HEK293T (cell line): ENCODE results near the gene PPT2.
A peak's percentile ranks its signal among the peaks of the same experiment; 100 is the strongest.

Source experiments
- CTCF ChIA-PET: fragments of 350-600 bp; formaldehyde crosslinking; extraction: SDS; loops from one replicate; lab custom pipeline; 2021; ENCODE audit warnings: antibody characterized with exemption, inconsistent platforms; lab: Yijun Ruan, JAX
- POLR2A ChIA-PET: fragments of 350-600 bp; formaldehyde crosslinking; extraction: SDS; loops from one replicate; lab custom pipeline; 2020; ENCODE audit warnings: antibody characterized with exemption, inconsistent platforms; lab: Yijun Ruan, JAX
- DNase-seq: peaks from one replicate; pipeline ENCODE4 v3.0.0; 2012; ENCODE audit warnings: mixed read lengths; ENCODE audit errors: extremely low spot score
- ARNT ChIP-seq: fragments of 450-650 bp; IDR thresholded peaks from 2 replicates; pipeline ENCODE4 v1.6.1; 2017; ENCODE audit warnings: mild to moderate bottlenecking
- BHLHE40 ChIP-seq: fragments of 450-650 bp; IDR thresholded peaks from 2 replicates; pipeline ENCODE4 v1.6.1; 2016; ENCODE audit warnings: mild to moderate bottlenecking, moderate library complexity, borderline replicate concordance
- CTBP1 ChIP-seq: fragments of 450-650 bp; IDR thresholded peaks from 2 replicates; pipeline ENCODE4 v1.6.1; 2016; ENCODE audit warnings: borderline replicate concordance
- ELF4 ChIP-seq: fragments of 450-650 bp; IDR thresholded peaks from 2 replicates; pipeline ENCODE4 v1.6.1; 2017; ENCODE audit warnings: antibody characterized with exemption
- FOXA1 ChIP-seq: fragments of 450-650 bp; IDR thresholded peaks from 2 replicates; pipeline ENCODE4 v1.6.1; 2016; ENCODE audit warnings: mild to moderate bottlenecking
- FOXK2 ChIP-seq: fragments of 450-650 bp; IDR thresholded peaks from 2 replicates; pipeline ENCODE4 v1.6.1; 2016; ENCODE audit warnings: mild to moderate bottlenecking
- FOXM1 ChIP-seq: fragments of 450-650 bp; IDR thresholded peaks from 2 replicates; pipeline ENCODE4 v1.6.1; 2017; ENCODE audit warnings: mild to moderate bottlenecking, borderline replicate concordance
- HDGF ChIP-seq: fragments of 450-650 bp; IDR thresholded peaks from 2 replicates; pipeline ENCODE4 v1.6.1; 2017; ENCODE audit warnings: antibody characterized with exemption, borderline replicate concordance
- L3MBTL2 ChIP-seq: fragments of 450-650 bp; conservative IDR thresholded peaks from 2 replicates; pipeline ENCODE4 v1.6.1; 2016; ENCODE audit warnings: mild to moderate bottlenecking
- LEF1 ChIP-seq: fragments of 450-650 bp; IDR thresholded peaks from 2 replicates; pipeline ENCODE4 v1.6.1; 2017; ENCODE audit warnings: mild to moderate bottlenecking, borderline replicate concordance
- NFRKB ChIP-seq: fragments of 450-650 bp; IDR thresholded peaks from 2 replicates; pipeline ENCODE4 v1.6.1; 2016; ENCODE audit warnings: mild to moderate bottlenecking, moderate library complexity
- SP1 ChIP-seq: fragments of 450-650 bp; IDR thresholded peaks from 2 replicates; pipeline ENCODE4 v1.6.1; 2017
- SUZ12 ChIP-seq: fragments of 450-650 bp; IDR thresholded peaks from 2 replicates; pipeline ENCODE4 v1.6.1; 2016; ENCODE audit warnings: mild to moderate bottlenecking
- TARDBP ChIP-seq: fragments of 450-650 bp; IDR thresholded peaks from 2 replicates; pipeline ENCODE4 v1.6.1; 2016
- ZNF384 ChIP-seq: fragments of 450-650 bp; IDR thresholded peaks from 2 replicates; pipeline ENCODE4 v1.6.1; 2016
- TF ChIP-seq, protein P1 (sequence below): fragments of 450-650 bp; IDR thresholded peaks from 2 replicates; pipeline ENCODE4 v1.6.1; 2016

The PPT2 gene

DNA sequence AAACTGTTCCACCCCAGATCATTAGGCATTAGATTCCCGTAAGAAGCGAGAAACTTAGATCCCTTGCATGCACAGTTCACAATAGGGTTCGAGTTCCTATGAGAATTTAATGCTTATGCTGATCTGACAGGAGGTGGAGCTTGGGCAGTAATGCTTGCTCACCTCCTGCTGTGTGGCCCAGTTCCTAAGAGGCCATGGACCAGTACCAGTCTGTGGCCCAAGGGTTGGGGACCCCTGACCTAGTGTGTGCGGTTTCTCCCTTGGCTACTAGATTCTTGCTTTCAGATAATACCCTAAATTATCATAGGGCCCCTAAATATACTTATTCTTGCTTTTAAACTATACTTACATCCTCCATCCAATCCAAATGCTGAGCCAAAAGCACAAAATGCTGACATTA lies 40.4 kb downstream of the PPT2 start:
- no peak for TF ChIP-seq FOXM1
- TF ChIP-seq FOXK2: no peak
- TF ChIP-seq CTBP1: no peak
- no peak for TF ChIP-seq ARNT
- TF ChIP-seq BHLHE40: no peak
- no peak for TF ChIP-seq LEF1
- no peak for TF ChIP-seq L3MBTL2
- POLR2A ChIA-PET: interaction anchor here (1.9 to 11.7 kb wide), 3 partner anchors 12 to 42 kb away, joined by 11 to 153 read pairs (median 16); partner anchors contain the start of genes AGPAT1 and RNF5
- CTCF ChIA-PET: no interaction called here
- no peak for DNase-seq

DNA sequence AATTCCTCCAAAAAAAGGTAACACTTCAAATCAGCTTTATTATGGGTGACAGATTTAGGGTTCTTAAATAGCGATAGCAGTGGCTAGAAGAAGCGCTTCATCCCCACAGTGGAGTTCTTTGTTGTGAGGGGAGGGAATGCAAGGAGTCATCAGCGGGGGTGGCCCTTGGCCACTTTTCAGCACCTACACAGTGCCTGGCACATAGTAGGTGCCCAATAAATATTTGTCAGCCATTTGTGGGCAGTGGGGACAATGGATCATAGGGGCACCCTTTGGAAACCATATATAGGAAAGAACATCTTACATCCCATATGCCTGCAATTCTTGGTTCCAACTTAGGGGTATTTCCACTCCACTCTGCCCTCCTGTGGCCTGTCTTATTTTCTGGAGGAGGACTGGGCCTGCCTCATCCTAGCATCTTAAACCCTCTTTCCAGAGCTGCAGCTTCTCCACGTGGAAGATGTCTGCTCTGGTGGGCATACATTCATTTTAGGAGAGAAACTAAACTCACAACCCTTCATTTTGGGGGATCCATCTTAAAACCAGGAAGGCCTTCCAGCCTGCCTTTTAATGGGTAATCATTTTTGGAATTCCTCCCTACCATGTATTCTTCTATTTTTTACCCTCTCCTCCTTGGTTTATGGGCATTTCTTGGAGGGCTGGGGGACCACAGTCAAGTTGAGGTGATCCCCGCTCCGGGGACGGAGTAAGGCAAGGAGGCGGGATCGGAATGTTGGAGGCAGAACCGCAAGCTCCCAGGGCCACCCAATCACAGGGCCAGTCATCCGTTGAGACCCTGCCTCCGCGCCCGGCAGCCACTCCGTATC lies 41.1 kb downstream of the PPT2 start:
- peak; percentile 47 for DNase-seq

DNA sequence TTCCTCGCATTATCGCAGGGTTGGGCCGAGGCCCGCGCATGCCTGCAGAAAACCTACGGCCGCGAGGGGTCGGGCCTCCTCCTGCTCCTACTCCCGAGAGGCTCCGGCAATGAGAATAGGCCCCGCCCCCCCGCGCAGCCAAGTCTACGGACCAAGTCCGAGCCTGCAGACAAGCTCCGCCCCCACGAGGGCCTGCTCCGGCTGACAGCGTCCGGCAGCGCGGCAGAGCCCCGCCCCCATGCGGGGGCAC lies 41.6 kb downstream of the PPT2 start:
- POLR2A ChIA-PET: interaction anchor here (0.5 to 11.7 kb wide), 22 partner anchors 10 to 776 kb away, joined by 3 to 153 read pairs (median 4); partner anchors contain the start of genes AGPAT1, ATF6B, FKBPL and MSH5
- TF ChIP-seq HDGF (no peak), FOXA1 (no peak), CTBP1 (no peak), SUZ12 (no peak), L3MBTL2 (no peak), BHLHE40 (no peak), FOXM1 (no peak), SP1 (no peak), ELF4 (no peak), ARNT (no peak)
- TF ChIP-seq, protein P1, sequence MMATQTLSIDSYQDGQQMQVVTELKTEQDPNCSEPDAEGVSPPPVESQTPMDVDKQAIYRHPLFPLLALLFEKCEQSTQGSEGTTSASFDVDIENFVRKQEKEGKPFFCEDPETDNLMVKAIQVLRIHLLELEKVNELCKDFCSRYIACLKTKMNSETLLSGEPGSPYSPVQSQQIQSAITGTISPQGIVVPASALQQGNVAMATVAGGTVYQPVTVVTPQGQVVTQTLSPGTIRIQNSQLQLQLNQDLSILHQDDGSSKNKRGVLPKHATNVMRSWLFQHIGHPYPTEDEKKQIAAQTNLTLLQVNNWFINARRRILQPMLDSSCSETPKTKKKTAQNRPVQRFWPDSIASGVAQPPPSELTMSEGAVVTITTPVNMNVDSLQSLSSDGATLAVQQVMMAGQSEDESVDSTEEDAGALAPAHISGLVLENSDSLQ: no peak
- peak; percentile 98 for DNase-seq
- CTCF ChIA-PET: interaction anchor here (0.6 to 1.2 kb wide), 5 partner anchors 65 to 676 kb away, joined by 3 to 4 read pairs (median 3); no protein-coding TSS in a partner anchor

More for the DNA sequence above, 41.1 kb downstream of the PPT2 start:
- CTCF ChIA-PET: interaction anchor here (0.6 to 1.2 kb wide), 5 partner anchors 65 to 676 kb away, joined by 3 to 4 read pairs (median 3); no protein-coding TSS in a partner anchor
- POLR2A ChIA-PET: interaction anchor here (0.5 to 11.7 kb wide), 22 partner anchors 11 to 777 kb away, joined by 3 to 153 read pairs (median 4); partner anchors contain the start of genes AGPAT1, ATF6B, FKBPL and MSH5
- TF ChIP-seq ELF4 (no peak), CTBP1 (no peak; the same call in 1 of the 2 replicates), ARNT (no peak), FOXK2 (no peak), TARDBP (no peak), LEF1 (no peak), FOXA1 (no peak), FOXM1 (no peak), ZNF384 (no peak), SUZ12 (no peak), BHLHE40 (no peak), HDGF (no peak), L3MBTL2 (no peak), SP1 (no peak), NFRKB (no peak)
- TF ChIP-seq, protein P1: no peak

GRCh38 chr6:32195902-32196681 lies 42.2 kb downstream of the PPT2 start:
- POLR2A ChIA-PET: interaction anchor here (0.6 to 11.7 kb wide), 21 partner anchors 10 to 776 kb away, joined by 3 to 153 read pairs (median 4); partner anchors contain the start of genes AGPAT1, ATF6B, FKBPL and MSH5
- TF ChIP-seq, protein P1: peak; percentile 84
- TF ChIP-seq HDGF (peak; percentile 85; the same call in 1 of the 2 replicates), L3MBTL2 (peak; percentile 61), LEF1 (no peak)
- CTCF ChIA-PET: interaction anchor here (0.6 to 1.2 kb wide), 5 partner anchors 19 to 675 kb away, joined by 3 to 4 read pairs (median 3); no protein-coding TSS in a partner anchor
- peak; percentile 62 for DNase-seq

DNA sequence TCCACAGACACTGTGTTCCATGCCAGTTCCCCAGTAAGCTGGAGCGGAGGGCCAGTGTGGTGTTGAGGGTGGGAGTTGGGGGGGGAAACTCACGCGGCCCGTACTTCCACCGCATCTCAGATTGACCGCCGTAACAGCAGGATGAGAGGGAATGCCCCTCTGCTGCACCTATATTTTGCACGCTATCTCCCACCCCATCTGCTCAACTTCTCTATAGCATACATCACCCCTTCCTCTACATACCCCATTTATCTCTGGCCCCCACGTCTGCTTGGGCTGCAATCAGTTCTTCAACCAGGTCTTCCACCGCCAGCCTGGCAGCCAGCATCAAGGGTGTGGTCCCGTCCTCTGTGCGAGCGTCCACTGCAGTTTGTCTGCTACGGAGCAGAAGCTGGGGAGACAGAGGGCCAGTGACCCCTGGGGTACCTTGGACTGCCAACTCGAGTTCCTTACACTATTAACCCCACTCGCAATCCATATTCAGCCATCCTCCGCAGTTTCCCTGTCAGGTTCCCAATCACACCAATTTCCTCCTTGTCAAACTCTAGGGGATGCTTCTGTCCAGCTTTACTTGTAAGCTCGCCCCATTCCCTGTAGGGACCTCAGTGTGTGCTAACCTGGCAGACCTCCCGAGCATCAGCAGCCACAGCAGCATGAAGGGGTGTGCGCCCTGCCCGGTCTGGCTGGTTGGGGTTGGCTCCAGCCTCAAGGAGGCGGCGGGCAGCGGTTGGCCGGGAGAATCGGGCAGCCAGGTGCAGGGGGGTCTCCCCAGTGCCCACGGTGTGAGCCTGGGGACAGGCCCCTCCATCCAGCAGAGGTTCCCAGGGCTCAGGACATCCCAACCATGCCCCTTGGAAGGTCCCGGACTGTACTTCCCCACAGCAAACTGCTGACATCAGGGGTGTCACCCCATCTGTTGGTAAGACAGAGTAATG lies 43.0 kb downstream of the PPT2 start:
- POLR2A ChIA-PET: interaction anchor here (0.7 to 11.7 kb wide), 4 partner anchors 9 to 93 kb away, joined by 3 to 153 read pairs (median 15); partner anchors contain the start of genes AGPAT1, ATF6B, FKBPL and RNF5

More for the DNA sequence above, 43.0 kb downstream of the PPT2 start:
- CTCF ChIA-PET: interaction anchor here (1.2 kb wide), 1 partner anchor 19 kb away, joined by 4 read pairs; no protein-coding TSS in a partner anchor
- no peak for TF ChIP-seq TARDBP
- TF ChIP-seq, protein P1: no peak
- no peak for TF ChIP-seq CTBP1
- no peak for TF ChIP-seq FOXK2
- TF ChIP-seq ELF4: no peak
- TF ChIP-seq ZNF384: no peak
- no peak for TF ChIP-seq HDGF
- TF ChIP-seq ARNT: no peak
- no peak for DNase-seq
